Fibroblast of pulmonary artery (primary cell): ENCODE data around the gene ZNF740.

ENCODE experiments used
- DNase-seq: peaks from one replicate; pipeline ENCODE4 v3.0.0-alpha.2; 2010; ENCODE audit warnings: low read depth
- H3K4me3 ChIP-seq: replicated peaks from 2 replicates; pipeline ENCODE4 v1.5.1; 2011; ENCODE audit warnings: low read depth, mild to moderate bottlenecking, control low read depth, low read length, moderate library complexity
- TF ChIP-seq, protein P1 (sequence below): IDR thresholded peaks from 2 replicates; pipeline ENCODE4 v1.5.1; 2011; ENCODE audit warnings: mild to moderate bottlenecking, control low read depth, low read length, inconsistent platforms; ENCODE audit errors: missing control alignments

ZNF740 gene

DNA sequence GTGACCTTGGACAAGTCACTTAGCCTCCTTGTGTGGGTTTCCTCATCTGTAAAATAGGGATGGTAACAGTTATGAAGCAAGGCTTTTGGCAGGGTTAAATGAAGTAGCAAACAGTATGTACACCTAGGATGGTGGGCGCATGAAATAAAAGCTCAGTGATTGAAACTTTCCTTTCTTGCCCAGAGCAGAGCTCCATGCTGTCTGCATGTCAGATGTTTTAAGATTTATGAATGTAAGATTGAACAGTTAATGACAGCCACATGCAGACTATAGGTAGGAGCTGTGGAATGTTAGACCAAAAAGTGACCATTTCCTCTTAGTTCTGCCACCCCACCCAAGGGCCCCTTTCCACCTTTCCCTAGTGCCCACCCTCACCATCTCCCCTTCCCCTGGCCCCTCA, 14.5 kb downstream of the ZNF740 start:
- DNase-seq = no peak
- H3K4me3 ChIP-seq = no peak overlapping the region
- TF ChIP-seq, protein P1, sequence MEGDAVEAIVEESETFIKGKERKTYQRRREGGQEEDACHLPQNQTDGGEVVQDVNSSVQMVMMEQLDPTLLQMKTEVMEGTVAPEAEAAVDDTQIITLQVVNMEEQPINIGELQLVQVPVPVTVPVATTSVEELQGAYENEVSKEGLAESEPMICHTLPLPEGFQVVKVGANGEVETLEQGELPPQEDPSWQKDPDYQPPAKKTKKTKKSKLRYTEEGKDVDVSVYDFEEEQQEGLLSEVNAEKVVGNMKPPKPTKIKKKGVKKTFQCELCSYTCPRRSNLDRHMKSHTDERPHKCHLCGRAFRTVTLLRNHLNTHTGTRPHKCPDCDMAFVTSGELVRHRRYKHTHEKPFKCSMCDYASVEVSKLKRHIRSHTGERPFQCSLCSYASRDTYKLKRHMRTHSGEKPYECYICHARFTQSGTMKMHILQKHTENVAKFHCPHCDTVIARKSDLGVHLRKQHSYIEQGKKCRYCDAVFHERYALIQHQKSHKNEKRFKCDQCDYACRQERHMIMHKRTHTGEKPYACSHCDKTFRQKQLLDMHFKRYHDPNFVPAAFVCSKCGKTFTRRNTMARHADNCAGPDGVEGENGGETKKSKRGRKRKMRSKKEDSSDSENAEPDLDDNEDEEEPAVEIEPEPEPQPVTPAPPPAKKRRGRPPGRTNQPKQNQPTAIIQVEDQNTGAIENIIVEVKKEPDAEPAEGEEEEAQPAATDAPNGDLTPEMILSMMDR = no peak

DNA sequence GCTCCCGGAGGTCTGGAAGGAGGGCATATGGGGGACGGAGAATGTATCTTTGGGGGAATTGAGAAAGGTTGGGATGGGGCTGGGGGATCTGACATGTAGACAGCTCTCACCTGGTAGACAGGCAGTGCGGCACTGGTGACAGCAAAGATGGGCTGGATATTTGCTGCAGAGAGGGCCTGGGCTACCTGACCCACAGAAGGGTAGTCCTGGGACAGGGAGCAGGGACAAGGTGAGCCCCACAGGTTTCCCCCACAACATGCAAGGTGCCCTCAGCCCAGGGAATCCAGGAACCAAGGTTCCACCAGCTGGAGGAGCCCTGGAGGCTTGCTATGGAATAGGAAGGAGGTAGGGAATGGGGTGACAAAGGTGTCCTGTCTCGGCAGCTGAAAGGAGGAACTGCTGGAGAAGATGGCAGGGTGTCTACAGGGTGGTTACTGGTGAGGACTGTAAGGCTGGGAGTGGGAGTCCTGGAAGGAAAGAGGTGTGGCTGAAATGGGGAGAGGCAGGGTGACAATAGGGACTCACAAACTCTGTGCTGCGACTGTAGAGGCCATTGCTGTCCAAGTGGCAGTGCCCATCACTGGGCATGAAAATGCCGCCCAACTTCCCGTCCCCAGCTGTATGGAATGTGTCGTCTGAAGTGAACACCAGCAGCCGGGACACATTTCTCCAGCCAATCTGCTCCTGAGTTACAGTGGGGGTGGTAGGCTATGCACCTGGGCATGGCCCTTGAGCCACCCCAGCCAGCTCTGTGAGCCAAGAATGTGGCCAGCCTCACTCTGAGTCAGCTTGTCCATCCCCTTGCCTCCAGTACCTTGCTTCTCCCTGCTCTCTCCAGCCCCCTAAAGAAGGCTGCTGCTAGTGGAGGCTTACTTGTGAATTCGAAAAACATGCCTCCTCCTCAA, 15.2 kb downstream of the ZNF740 start:
- no peak for DNase-seq
- TF ChIP-seq, protein P1 = no peak
- H3K4me3 ChIP-seq = no peak overlapping the region

DNA sequence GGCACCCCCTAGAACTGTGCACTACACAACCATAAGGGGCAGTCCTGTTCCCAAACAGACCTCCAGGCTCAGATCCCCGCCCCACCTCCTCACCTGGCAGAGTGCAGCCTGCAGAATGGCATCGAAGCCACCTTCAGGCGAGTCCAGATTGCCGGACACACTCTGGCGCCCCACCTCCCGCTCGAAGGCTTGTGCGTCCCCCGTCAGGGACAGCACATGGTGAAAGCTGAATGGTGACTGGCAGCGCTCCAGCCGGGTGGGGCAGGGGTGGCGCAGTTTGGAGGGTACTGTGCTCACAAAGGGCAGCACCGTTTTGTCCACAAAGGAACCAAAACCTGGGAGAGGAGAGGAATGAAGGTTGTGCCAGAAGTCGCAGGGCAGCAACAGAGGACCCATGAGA, 16.0 kb downstream of the ZNF740 start:
- DNase-seq = no peak
- H3K4me3 ChIP-seq = no peak overlapping the region
- TF ChIP-seq, protein P1 = no peak

DNA sequence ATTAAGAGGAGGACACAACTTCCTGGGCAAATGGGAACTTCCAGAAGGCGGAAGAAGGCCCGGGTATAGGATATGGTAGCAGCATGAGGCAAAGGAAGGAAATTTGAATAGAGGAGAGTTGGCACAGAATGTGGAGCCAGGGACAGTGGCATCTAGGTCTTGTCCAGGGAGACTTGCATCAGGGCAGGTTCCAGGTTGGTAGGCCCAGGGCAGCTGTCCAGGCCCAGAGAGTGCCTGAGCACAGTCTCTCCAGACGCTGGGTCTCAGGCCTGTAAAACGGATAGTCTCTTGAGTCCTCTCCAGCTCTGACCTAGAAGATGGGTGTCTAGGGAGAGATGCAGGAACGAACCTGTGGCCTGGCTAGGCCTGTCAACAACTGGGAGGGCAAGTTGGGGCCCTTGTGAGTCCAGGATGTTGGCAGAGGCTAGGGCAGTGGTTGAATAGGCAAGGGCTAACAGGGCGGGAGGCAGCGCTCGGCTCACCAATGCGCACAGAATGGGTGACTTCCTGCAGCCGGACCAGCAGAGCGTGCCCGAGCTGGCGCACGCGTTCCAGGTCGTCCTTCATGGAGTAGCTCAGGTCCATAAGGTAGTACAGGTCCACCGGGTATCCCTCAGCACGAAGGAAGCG, 16.6 kb downstream of the ZNF740 start:
- no peak for DNase-seq
- no peak overlapping the region for H3K4me3 ChIP-seq
- TF ChIP-seq, protein P1 = no peak

DNA sequence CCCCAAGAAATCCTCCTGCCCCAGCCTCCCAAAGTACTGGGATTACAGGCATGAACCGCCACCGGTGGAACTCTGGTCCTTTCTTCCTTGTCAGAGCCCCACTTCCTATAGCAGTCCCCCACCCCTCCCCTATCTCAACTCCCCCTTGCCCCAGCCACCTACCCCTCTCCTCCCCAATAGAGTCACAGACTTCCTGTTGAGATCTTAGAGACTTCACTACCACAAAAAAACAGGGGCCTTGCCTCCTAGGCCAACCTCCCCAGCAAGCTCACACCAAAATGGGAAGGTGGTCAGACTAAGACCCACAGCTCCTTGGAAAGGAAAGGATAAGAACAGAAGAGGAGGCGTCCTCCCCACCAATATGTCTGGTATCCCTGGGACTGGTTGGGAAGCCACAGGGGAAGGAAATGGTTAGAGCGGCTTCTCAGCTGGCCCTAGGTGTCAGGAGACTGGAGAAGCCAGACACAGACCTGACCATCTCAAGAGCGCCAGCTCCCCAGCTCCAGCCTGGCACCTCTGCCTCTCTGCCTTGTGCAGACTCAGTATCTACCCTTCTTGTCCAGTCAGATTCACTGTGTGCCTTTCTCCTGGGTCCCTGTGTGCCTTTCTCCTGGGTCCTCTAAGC, 18.1 kb downstream of the ZNF740 start:
- no peak overlapping the region for H3K4me3 ChIP-seq
- DNase-seq = no peak
- TF ChIP-seq, protein P1 = no peak

DNA sequence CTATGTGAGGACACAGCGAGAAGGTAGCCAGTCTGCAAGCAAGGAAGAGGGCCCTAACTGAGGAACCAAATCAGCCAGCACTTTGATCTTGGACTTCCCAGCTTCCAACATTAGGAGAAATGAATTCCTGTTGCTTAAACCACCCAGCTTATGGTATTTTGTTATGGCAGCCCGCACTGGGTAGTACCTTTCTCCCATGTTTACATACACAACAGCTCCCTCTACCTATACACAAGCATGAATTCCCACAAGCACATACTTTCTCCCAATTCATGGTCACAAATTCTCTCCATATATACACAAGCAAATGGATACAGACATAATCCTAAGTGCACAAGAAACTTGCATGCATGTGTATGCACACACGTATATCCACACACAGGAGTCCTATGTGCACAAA, 19.2 kb downstream of the ZNF740 start:
- DNase-seq = no peak
- TF ChIP-seq, protein P1 = no peak
- H3K4me3 ChIP-seq = no peak overlapping the region
